ENCODE measurements around the gene SMCHD1.

The SMCHD1 gene

GRCh38 chr18:2655178-2655953 is at the start of gene SMCHD1:
Gene SMCHD1, plus strand, starts transcription at chr18:2655726. Its CDS starts 350 bp downstream, at chr18:2656076.
- DNase-seq (ENCODE audit: low spot score) = peak; percentile 87

- no peak for DNase-seq (ENCODE audit: low spot score)
Measured at GRCh38 chr18:2606335-2606734, 49.2 kb upstream of the SMCHD1 start.

GRCh38 chr18:2609604-2610003 is 45.9 kb upstream of the SMCHD1 start:
- DNase-seq (ENCODE audit: low spot score) = no peak

- no peak for DNase-seq (ENCODE audit: low spot score)
Measured at GRCh38 chr18:2610549-2610948, 45.0 kb upstream of the SMCHD1 start.

GRCh38 chr18:2612996-2613395 is 42.5 kb upstream of the SMCHD1 start:
- DNase-seq (ENCODE audit: low spot score) = no peak

- DNase-seq (ENCODE audit: low spot score) = no peak
Measured at GRCh38 chr18:2617401-2617998, 38.0 kb upstream of the SMCHD1 start.

GRCh38 chr18:2618009-2618408 is 37.5 kb upstream of the SMCHD1 start:
- DNase-seq (ENCODE audit: low spot score) = peak; percentile 35

- DNase-seq (ENCODE audit: low spot score) = no peak
Measured at GRCh38 chr18:2625217-2625616, 30.3 kb upstream of the SMCHD1 start.

- DNase-seq (ENCODE audit: low spot score) = peak; percentile 75
Measured at GRCh38 chr18:2627821-2628276, 27.7 kb upstream of the SMCHD1 start.

- no peak for DNase-seq (ENCODE audit: low spot score)
Measured at GRCh38 chr18:2629003-2629402, 26.5 kb upstream of the SMCHD1 start.

GRCh38 chr18:2635586-2635985 is 19.9 kb upstream of the SMCHD1 start:
- DNase-seq (ENCODE audit: low spot score) = no peak

- no peak for DNase-seq (ENCODE audit: low spot score)
Measured at GRCh38 chr18:2636126-2636631, 19.3 kb upstream of the SMCHD1 start.

- DNase-seq (ENCODE audit: low spot score) = no peak
Measured at GRCh38 chr18:2641638-2642037, 13.9 kb upstream of the SMCHD1 start.

GRCh38 chr18:2642771-2643170 is 12.8 kb upstream of the SMCHD1 start:
- DNase-seq (ENCODE audit: low spot score) = no peak

GRCh38 chr18:2644535-2644934 is 11.0 kb upstream of the SMCHD1 start:
- DNase-seq (ENCODE audit: low spot score) = no peak

GRCh38 chr18:2651981-2652380 is 3.5 kb upstream of the SMCHD1 start:
- DNase-seq (ENCODE audit: low spot score) = no peak

- no peak for DNase-seq (ENCODE audit: low spot score)
Measured at GRCh38 chr18:2653467-2653866, 2.1 kb upstream of the SMCHD1 start.

GRCh38 chr18:2654169-2654927 is 1.2 kb upstream of the SMCHD1 start:
- DNase-seq (ENCODE audit: low spot score) = no peak

- no peak for DNase-seq (ENCODE audit: low spot score)
Measured at GRCh38 chr18:2654928-2655177, 673 bp upstream of the SMCHD1 start.

GRCh38 chr18:2655954-2656236 is 369 bp downstream of the SMCHD1 start:
- DNase-seq (ENCODE audit: low spot score) = no peak

GRCh38 chr18:2656237-2656980 is 883 bp downstream of the SMCHD1 start:
- DNase-seq (ENCODE audit: low spot score) = peak; percentile 43

- DNase-seq (ENCODE audit: low spot score) = no peak
Measured at GRCh38 chr18:2656981-2657512, 1.5 kb downstream of the SMCHD1 start.
